CD4-positive, CD25-positive, alpha-beta regulatory T cell (primary cell): ENCODE results near the gene CDC26. TPM values are rescaled to one million over a fixed set of nuclear protein-coding genes. Genes with fewer than 3 reads are reported as not detected.

Experiments used
- ATAC-seq, 2 donors: fragments of 150-1000 bp; cut with Tn5 transposase; one replicate each; pipeline ENCODE4 v1.10.0; 2021; ENCODE audit warnings: low read depth in 2 of 2, moderate number of reproducible peaks in 2 of 2, moderate library complexity in 1 of 2
- DNase-seq, 3 donors: peaks; one replicate each; pipeline versions ENCODE4 v3.0.0 to v3.0.0-alpha.2; 2012 to 2022; ENCODE audit warnings: mixed read lengths in 1 of 3
- H3K27ac ChIP-seq: one replicate; pipeline ENCODE4 v1.7.0; 2013; ENCODE audit warnings: mild to moderate bottlenecking, low read length; ENCODE audit not compliant: insufficient read depth, poor library complexity, severe bottlenecking
- H3K27me3 ChIP-seq: one replicate; pipeline ENCODE4 v1.7.0; 2013; ENCODE audit warnings: low read length; ENCODE audit not compliant: control insufficient read depth, insufficient read depth
- H3K36me3 ChIP-seq: one replicate; pipeline ENCODE4 v1.7.0; 2013; ENCODE audit warnings: mild to moderate bottlenecking, low read length, moderate library complexity; ENCODE audit not compliant: control insufficient read depth, insufficient read depth
- H3K4me1 ChIP-seq: 2 replicates; pipeline ENCODE4 v1.7.0; 2013; ENCODE audit warnings: mild to moderate bottlenecking, low read length; ENCODE audit not compliant: insufficient read depth, control insufficient read depth, poor library complexity, severe bottlenecking
- H3K4me3 ChIP-seq: one replicate; pipeline ENCODE4 v1.7.0; 2013; ENCODE audit warnings: low read depth, mild to moderate bottlenecking, low read length, moderate library complexity
- H3K9me3 ChIP-seq, 2 experiments: 1 replicate in 1 of 2; 2 replicates in 1 of 2; pipeline ENCODE4 v1.7.0; 2013; ENCODE audit warnings: low read length in 2 of 2, mild to moderate bottlenecking in 1 of 2, moderate library complexity in 1 of 2; ENCODE audit not compliant: control insufficient read depth in 2 of 2
- H3K27ac Mint-ChIP-seq, 3 donors: one replicate each; pipeline ENCODE4 v1.8.0; 2020 to 2022; ENCODE audit warnings: mild to moderate bottlenecking in 3 of 3, mixed read lengths in 3 of 3, moderate library complexity in 2 of 3
- H3K27me3 Mint-ChIP-seq: one replicate; pipeline ENCODE4 v1.8.0; 2022; ENCODE audit warnings: mild to moderate bottlenecking, mixed read lengths
- H3K36me3 Mint-ChIP-seq: one replicate; pipeline ENCODE4 v1.8.0; 2020; ENCODE audit warnings: mixed read lengths
- H3K4me1 Mint-ChIP-seq, 4 donors: one replicate each; pipeline ENCODE4 v1.8.0; 2020 to 2022; ENCODE audit warnings: mixed read lengths in 4 of 4, mild to moderate bottlenecking in 1 of 4
- H3K4me3 Mint-ChIP-seq, 4 donors: one replicate each; pipeline ENCODE4 v1.8.0; 2020 to 2022; ENCODE audit warnings: mild to moderate bottlenecking in 4 of 4, mixed read lengths in 4 of 4, moderate library complexity in 3 of 4
- H3K9me3 Mint-ChIP-seq, 7 donors: one replicate each; pipeline ENCODE4 v1.8.0; 2020 to 2022; ENCODE audit warnings: mixed read lengths in 7 of 7, mild to moderate bottlenecking in 3 of 7, moderate library complexity in 2 of 7
- polyA plus RNA-seq, 4 donors: library from polyadenylated mRNA; unstranded; fragments of 300-500 nt; fragmentation: Illumina TruSeq; gene quantifications; one replicate each; pipeline ENCODE4 v1.2.3, GENCODE V29; 2021
- total RNA-seq: library from RNA; stranded (reverse); gene quantifications from one replicate; pipeline ENCODE4 v1.2.3, GENCODE V29; 2022

The CDC26 gene
- total and polyA plus RNA-seq, 5 donors from 2014 or later: 26.3 to 182 (median 173) TPM

DNA sequence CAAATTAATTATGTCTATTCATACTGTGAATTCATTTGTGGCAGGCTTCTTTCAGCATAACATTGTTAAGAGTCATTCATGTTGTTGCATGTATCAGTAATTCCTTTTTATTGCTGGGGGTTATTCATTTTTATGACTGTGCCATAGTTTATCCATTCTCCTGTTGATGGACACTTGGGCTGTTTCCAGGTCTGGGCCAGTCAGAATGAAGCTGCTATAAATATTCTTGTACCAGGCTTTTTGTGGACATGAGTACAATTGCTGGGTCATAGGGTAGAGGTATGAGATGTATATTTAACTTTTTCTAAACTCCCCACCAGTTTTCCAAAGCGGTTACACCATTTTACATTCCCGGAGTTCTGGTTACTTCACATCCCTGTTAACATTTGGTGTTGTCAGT lies 13.7 kb upstream of the CDC26 start:
- Mint-ChIP-seq H3K9me3 (no peaks in the 10 kb centered on the region), H3K4me3 (no peak overlapping the region), H3K36me3 (peaks cover 53% of the 10 kb centered on the region), H3K27me3 (no peaks in the 10 kb centered on the region), H3K27ac (no peak overlapping the region), H3K4me1 (peaks cover 0 to 12% (median 0%) of the 10 kb centered on the region in 4 donors)
- DNase-seq (no peak), ATAC-seq (no peak)
- Histone ChIP-seq H3K36me3 (peaks cover 85% of the 10 kb centered on the region), H3K4me3 (no peak overlapping the region), H3K27me3 (no peaks in the 10 kb centered on the region), H3K4me1 (no peaks in the 10 kb centered on the region), H3K27ac (no peak overlapping the region), H3K9me3 (no peaks in the 10 kb centered on the region)

DNA sequence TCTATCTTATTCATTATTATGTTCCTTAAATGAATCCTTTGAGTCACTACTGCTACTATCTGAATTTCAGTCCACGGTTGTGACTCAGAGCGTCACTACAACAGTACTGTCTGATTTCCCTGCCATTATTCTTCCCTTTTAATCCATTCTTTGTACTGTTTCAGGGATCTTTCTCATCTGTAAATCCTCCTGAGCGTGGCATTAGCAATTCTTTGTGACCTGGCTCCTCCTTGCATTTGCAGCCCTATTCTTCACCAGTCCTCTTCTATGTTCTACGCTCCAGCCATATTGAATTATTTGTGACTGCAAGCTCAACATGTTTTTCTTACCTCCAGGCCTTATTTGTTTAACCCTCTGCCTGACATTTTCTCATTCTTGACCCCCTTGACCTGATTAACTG lies 6.0 kb upstream of the CDC26 start:
- Mint-ChIP-seq H3K27me3 (no peaks in the 10 kb centered on the region), H3K36me3 (peaks cover 57% of the 10 kb centered on the region), H3K9me3 (no peaks in the 10 kb centered on the region), H3K4me1 (peaks cover 5 to 36% (median 32%) of the 10 kb centered on the region in 4 donors), H3K27ac (peak overlapping the region in 1 of 3 donors; percentile 28), H3K4me3 (peak overlapping the region in 1 of 4 donors; percentile 56)
- H3K4me1 ChIP-seq: peaks cover 12% of the 10 kb centered on the region
- H3K9me3 ChIP-seq: no peaks in the 10 kb centered on the region
- DNase-seq (no peak), ATAC-seq (no peak)
- no peak overlapping the region for H3K4me3 ChIP-seq
- H3K27me3 ChIP-seq: no peaks in the 10 kb centered on the region
- peaks cover 77% of the 10 kb centered on the region for H3K36me3 ChIP-seq
- H3K27ac ChIP-seq: no peak overlapping the region

DNA sequence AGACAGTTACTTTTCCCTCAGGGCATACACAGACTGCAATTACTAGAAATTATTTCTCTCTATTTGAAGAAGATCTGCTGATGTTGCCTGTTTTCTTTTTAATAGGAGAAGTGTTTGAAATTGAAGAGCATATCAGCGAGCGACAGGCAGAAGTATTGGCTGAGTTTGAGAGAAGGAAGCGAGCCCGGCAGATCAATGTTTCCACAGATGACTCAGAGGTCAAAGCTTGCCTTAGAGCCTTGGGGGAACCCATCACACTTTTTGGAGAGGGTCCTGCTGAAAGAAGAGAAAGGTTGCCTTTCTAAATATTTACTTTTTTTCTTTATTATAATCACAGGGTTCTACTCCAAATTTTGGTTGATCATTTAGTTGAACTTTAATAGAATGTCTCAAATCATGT lies 3.5 kb upstream of the CDC26 start:
- peaks cover 47% of the 10 kb centered on the region for H3K36me3 Mint-ChIP-seq
- H3K4me1 Mint-ChIP-seq: peaks cover 10 to 41% (median 31%) of the 10 kb centered on the region in 4 donors

DNA sequence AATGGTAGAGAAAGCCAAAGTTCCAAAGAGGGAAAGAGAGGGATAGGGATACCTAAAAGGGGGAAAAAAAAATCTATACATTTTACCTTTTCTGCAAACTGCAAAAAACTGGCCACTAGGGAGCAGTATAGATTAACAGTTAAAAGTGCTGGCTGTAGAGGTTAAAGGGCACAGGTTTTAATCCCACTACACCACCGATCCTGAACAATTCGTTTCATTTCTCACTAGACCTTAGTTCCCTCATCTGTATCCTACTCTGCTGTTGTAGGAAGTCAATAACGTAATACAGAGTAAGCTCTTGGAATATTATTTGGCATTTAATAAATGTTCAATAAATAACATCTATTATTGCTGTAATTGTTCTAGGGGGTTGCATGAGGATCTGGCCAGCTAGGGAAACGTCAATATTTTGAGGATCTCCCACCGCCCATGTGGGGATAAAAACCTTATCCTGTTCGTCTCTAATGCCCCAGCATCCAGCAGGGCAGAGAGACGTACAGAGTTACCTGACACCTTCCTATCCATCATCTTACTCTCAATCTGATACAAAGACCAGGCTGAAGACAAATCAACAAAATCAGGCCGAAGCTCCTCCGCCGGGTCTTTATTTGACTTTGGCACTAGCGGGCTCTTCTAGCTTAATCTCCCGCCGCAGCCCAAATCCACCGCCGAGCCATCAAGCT lies 757 bp downstream of the CDC26 start:
- H3K9me3 ChIP-seq: no peaks in the 10 kb centered on the region
- peaks cover 30% of the 10 kb centered on the region for H3K4me1 ChIP-seq
- ATAC-seq (peak; percentile 3 to 14), DNase-seq (peak; percentile 32 to 74 (median 69))
- H3K27ac ChIP-seq: peak overlapping the region; percentile 95
- H3K36me3 ChIP-seq: peaks cover 56% of the 10 kb centered on the region
- Mint-ChIP-seq H3K9me3 (no peaks in the 10 kb centered on the region), H3K27ac (no peak overlapping the region), H3K4me1 (peaks cover 14 to 43% (median 31%) of the 10 kb centered on the region in 4 donors), H3K4me3 (no peak overlapping the region), H3K27me3 (no peaks in the 10 kb centered on the region), H3K36me3 (peaks cover 36% of the 10 kb centered on the region)
- H3K27me3 ChIP-seq: no peaks in the 10 kb centered on the region
- peak overlapping the region; percentile 92 for H3K4me3 ChIP-seq

More for the DNA sequence above, 3.5 kb upstream of the CDC26 start:
- Histone ChIP-seq H3K4me3 (no peak overlapping the region), H3K9me3 (no peaks in the 10 kb centered on the region), H3K4me1 (peaks cover 30% of the 10 kb centered on the region), H3K36me3 (peaks cover 56% of the 10 kb centered on the region), H3K27me3 (no peaks in the 10 kb centered on the region), H3K27ac (no peak overlapping the region)
- no peak for DNase-seq
- Mint-ChIP-seq H3K9me3 (no peaks in the 10 kb centered on the region), H3K4me3 (peak overlapping the region in 2 of 4 donors; percentile 26 to 58), H3K27me3 (no peaks in the 10 kb centered on the region), H3K27ac (peak overlapping the region in 1 of 3 donors; percentile 39)
- no peak for ATAC-seq

DNA sequence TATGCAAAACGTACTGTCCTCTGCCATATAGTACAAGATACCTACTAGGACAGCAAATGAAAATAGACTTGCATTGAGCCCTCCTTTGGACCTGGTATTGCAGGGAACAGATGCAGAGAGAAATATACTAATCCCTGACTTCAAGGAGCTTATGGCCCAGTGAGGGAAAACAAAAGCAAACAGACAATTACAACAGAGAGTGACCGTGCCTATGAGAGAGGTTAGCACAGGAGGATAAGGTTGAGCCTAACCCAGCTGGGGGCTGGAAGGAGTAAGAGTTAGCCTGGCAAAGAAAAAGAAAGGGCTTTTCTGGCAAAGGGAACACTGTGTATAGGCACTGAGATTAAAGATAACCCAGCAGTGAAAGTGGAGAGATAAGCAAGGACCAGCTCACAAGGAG lies 5.5 kb downstream of the CDC26 start:
- Mint-ChIP-seq H3K27me3 (no peaks in the 10 kb centered on the region), H3K4me3 (peak overlapping the region in 1 of 4 donors; percentile 21), H3K36me3 (peaks cover 39% of the 10 kb centered on the region), H3K9me3 (no peaks in the 10 kb centered on the region), H3K27ac (peak overlapping the region in 2 of 3 donors; percentile 8 to 16), H3K4me1 (peaks cover 14 to 32% (median 22%) of the 10 kb centered on the region in 4 donors)
- H3K27me3 ChIP-seq: no peaks in the 10 kb centered on the region
- ATAC-seq (no peak), DNase-seq (no peak)
- H3K27ac ChIP-seq: no peak overlapping the region
- peaks cover 67% of the 10 kb centered on the region for H3K36me3 ChIP-seq
- H3K9me3 ChIP-seq: no peaks in the 10 kb centered on the region
- H3K4me1 ChIP-seq: peaks cover 10% of the 10 kb centered on the region
- H3K4me3 ChIP-seq: no peak overlapping the region

DNA sequence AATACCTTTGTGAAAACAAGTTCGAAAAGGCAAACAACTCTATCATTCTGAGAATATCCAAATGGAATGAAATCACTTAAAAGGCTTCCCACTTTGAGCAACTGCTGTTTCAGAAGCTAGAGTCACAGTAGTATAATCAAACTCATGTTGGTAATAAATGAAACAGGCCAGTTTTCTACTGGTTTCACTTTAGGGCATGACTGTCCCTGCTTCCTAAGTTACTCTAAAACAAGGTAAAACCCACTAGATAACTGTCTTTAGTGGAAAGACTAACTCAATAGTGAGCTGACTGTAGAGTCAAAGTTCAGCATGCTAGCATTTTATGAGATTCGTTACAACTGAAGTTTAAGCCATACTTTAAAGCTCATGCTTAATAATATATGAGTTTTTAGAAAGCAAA lies 6.0 kb downstream of the CDC26 start:
- no peaks in the 10 kb centered on the region for H3K27me3 ChIP-seq
- H3K27ac ChIP-seq: no peak overlapping the region
- H3K36me3 Mint-ChIP-seq: peaks cover 40% of the 10 kb centered on the region
- H3K27me3 Mint-ChIP-seq: no peaks in the 10 kb centered on the region
- no peak overlapping the region for H3K27ac Mint-ChIP-seq
- H3K4me3 Mint-ChIP-seq: peak overlapping the region in 1 of 4 donors; percentile 21
- DNase-seq (peak in 1 of 3 donors; percentile 8), ATAC-seq (no peak)
- H3K9me3 Mint-ChIP-seq: no peaks in the 10 kb centered on the region
- H3K9me3 ChIP-seq: no peaks in the 10 kb centered on the region
- H3K36me3 ChIP-seq: peaks cover 67% of the 10 kb centered on the region
- H3K4me1 Mint-ChIP-seq: peaks cover 14 to 28% (median 21%) of the 10 kb centered on the region in 4 donors
- H3K4me1 ChIP-seq: peaks cover 5% of the 10 kb centered on the region
- no peak overlapping the region for H3K4me3 ChIP-seq

DNA sequence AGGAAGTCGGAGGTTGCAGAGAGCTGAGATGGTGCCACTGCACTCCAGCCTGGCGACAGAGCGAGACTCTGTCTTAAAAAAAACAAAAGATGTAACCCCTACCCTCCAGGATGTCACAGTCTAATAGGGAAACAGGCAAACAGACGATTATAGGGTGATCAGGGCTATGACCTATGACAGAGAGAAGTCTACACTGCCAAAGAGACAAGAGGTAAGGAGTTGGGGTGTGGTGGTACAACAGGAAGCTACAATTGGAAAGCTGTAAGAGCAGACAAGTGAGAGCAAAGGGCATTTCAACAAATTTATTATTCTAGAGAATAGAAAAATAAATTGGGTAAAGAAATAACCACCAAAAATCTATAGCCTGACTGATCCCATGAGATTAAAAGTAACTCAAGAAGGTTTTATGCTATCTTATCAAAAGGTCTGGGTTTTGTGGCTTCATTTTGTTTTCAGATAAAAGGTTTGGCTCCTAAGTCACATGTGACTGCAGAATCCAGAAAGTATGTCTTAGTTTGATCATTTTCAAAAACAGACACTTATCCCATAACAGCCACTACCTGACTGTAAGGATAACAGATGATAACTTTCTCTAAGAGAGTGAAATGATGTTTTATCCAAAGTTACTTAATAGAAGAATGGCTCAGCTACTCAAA lies 7.3 kb downstream of the CDC26 start:
- H3K4me3 Mint-ChIP-seq: peak overlapping the region in 1 of 4 donors; percentile 21
- Histone ChIP-seq H3K4me3 (no peak overlapping the region), H3K9me3 (no peaks in the 10 kb centered on the region), H3K27me3 (no peaks in the 10 kb centered on the region), H3K27ac (no peak overlapping the region), H3K36me3 (peaks cover 63% of the 10 kb centered on the region), H3K4me1 (no peaks in the 10 kb centered on the region)
- H3K9me3 Mint-ChIP-seq: peaks cover 0 to 2% (median 0%) of the 10 kb centered on the region in 7 donors
- peaks cover 12 to 22% (median 17%) of the 10 kb centered on the region in 4 donors for H3K4me1 Mint-ChIP-seq
- DNase-seq (no peak), ATAC-seq (no peak)
- peak overlapping the region in 2 of 3 donors; percentile 78 to 79 for H3K27ac Mint-ChIP-seq
- H3K36me3 Mint-ChIP-seq: peaks cover 37% of the 10 kb centered on the region
- no peaks in the 10 kb centered on the region for H3K27me3 Mint-ChIP-seq
